ENCODE data around the gene IQSEC1. TPM values are rescaled to one million over a fixed set of nuclear protein-coding genes. Genes with fewer than 3 reads are reported as not detected.

Gene IQSEC1
- total and polyA plus RNA-seq, 2 of the 8 experiments (the other 6 are each of a cell fraction or from before 2014, with no cell fraction given) = 6.8 to 28.8 TPM

DNA sequence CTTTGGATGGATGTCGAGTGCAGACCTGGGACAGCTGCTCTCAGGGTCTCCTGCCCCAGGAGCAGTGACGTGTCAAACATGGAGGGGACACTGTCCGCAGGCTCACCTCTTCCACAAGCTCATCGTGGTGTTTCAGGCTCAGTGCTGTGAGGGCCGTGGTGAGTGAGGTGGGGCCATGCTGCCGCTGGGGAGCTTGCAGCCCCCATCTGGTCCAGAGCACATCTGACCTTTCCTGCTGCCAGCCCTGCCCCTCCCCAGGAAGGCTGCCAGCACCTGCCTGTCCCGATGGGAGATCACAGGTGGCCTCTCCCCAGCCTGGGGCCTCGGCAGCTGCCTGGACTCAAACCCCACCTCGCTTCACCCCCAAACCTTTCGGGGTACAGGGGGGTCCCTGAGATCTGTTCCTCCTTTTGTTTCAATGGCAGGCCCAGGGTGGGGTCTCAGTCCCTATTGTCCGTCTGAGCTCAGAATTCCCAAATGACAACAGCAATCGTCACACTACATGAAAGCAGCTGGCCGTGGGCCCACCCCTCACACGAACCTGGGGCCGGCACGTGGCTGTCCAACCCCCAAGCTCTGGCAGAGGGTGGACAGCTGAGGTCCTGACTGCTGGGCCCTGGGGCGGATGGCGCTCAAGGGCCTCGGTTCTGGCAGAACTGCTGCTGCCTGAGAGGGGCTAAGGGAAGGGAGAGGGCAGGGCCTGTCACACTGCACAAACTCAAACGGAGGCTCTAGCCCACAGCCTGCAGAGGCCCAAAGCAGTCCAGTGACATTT is 166.9 kb downstream of the IQSEC1 start:
- Histone ChIP-seq H3K56ac (replicated peaks; ENCODE audit: insufficient read length, low read depth, low read length) (no peak overlapping the region), H2BK15ac (ENCODE audit: low read length) (no peak overlapping the region), H2BK20ac (ENCODE audit: low read length) (no peak overlapping the region), H3K9me3 (ENCODE audit: insufficient read depth in 2 of 2, low read depth in 1 of 2, low read length in 1 of 2) (no peaks in the 10 kb centered on the region), H4K20me1 (replicated peaks in 1 of 2; ENCODE audit: control insufficient read depth in 1 of 2, insufficient read depth in 2 of 2, low read length in 2 of 2) (peaks cover 2 to 4% of the 10 kb centered on the region in 2 experiments), H4K5ac (ENCODE audit: insufficient read length, low read depth, low read length) (no peak overlapping the region), H2BK12ac (ENCODE audit: low read depth, low read length) (no peak overlapping the region), H3K23ac (ENCODE audit: insufficient read length) (no peak overlapping the region), H3K23me2 (ENCODE audit: low read depth, low read length) (peaks cover 1% of the 10 kb centered on the region; the same call in 1 of the 2 replicates), H2AK5ac (ENCODE audit: low read depth, low read length) (no peak overlapping the region), H2BK5ac (ENCODE audit: low read depth, low read length) (no peak overlapping the region), H3K27me3 (replicated peaks in 1 of 4; ENCODE audit: control insufficient read depth in 3 of 4, extremely low read depth in 1 of 4, insufficient read depth in 3 of 4, low read length in 3 of 4) (no peaks in the 10 kb centered on the region), H3K36me3 (ENCODE audit: control insufficient read depth in 2 of 4, insufficient read depth in 4 of 4, low read length in 3 of 4) (peaks cover 6 to 15% (median 11%) of the 10 kb centered on the region in 4 experiments; a peak in 5 of 8 replicates), H4K91ac (replicated peaks; ENCODE audit: insufficient read length, low read length) (no peak overlapping the region), H2BK120ac (replicated peaks; ENCODE audit: low read depth, low read length) (no peak overlapping the region), H3K4me2 (ENCODE audit: insufficient read depth in 1 of 2, low read depth in 2 of 2, low read length in 2 of 2) (no peak overlapping the region), H3K4ac (replicated peaks; ENCODE audit: insufficient read length, low read depth, low read length) (no peak overlapping the region), H3K4me3 (ENCODE audit: extremely low read depth in 1 of 4, insufficient read depth in 2 of 4, low read depth in 3 of 4, low read length in 4 of 4) (no peak overlapping the region), H3K27ac (ENCODE audit: low read depth, low read length) (no peak overlapping the region), H3K14ac (ENCODE audit: insufficient read length) (no peak overlapping the region), H3K79me1 (ENCODE audit: low read depth, low read length) (no peaks in the 10 kb centered on the region; the same call in 1 of the 2 replicates), H2AFZ (ENCODE audit: low read length) (no peak overlapping the region), H3K79me2 (ENCODE audit: control insufficient read depth in 1 of 2, insufficient read depth in 2 of 2, low read length in 2 of 2) (no peaks in the 10 kb centered on the region), H3K18ac (ENCODE audit: extremely low read depth, low read length) (no peak overlapping the region), H3K4me1 (replicated peaks in 1 of 4; ENCODE audit: control insufficient read depth in 3 of 4, insufficient read depth in 4 of 4, low read length in 3 of 4) (no peaks in the 10 kb centered on the region), H3K9ac (replicated peaks in 1 of 4; ENCODE audit: extremely low read depth in 1 of 4, low read depth in 3 of 4, low read length in 3 of 4) (no peak overlapping the region), H4K8ac (ENCODE audit: extremely low read depth, insufficient read depth, low read length) (no peak overlapping the region)
- no peak for FAIRE-seq
- WGBS, 2 experiments (ENCODE audit: extremely low coverage in 1 of 2, insufficient coverage in 1 of 2, insufficient read length in 1 of 2, insufficient replicate concordance in 2 of 2, low coverage in 1 of 2, low lambda C conversion rate in 2 of 2, missing lambda C conversion rate in 1 of 2) = 91% methylated on average over 18 of the region's 20 CpGs; no CpG with 5 or more reads in 1 of the 2 experiments
- DNase-seq (ENCODE audit: low read depth in 1 of 2, low spot score in 2 of 2) = no peak
- CTCF ChIA-PET (ENCODE audit: partially characterized antibody) = interaction anchor here (0.5 to 2.7 kb wide), 10 partner anchors 8 to 1705 kb away, joined by 3 to 15 read pairs (median 4); no protein-coding TSS in a partner anchor
- TF ChIP-seq TCF12 (IDR thresholded peaks at IDR 0.05; ENCODE audit: low read depth, low read length) (no peak), SRF (IDR thresholded peaks at IDR 0.05; ENCODE audit: low read depth, low read length) (no peak), SUZ12 (IDR thresholded peaks at IDR 0.05; ENCODE audit: low read length) (no peak), GTF2F1 (IDR thresholded peaks at IDR 0.05; ENCODE audit: borderline replicate concordance, low read depth, low read length) (no peak), HDAC6 (IDR thresholded peaks at IDR 0.05; ENCODE audit: low read depth, low read length) (no peak), YY1 (IDR thresholded peaks at IDR 0.05; ENCODE audit: low read depth, low read length) (no peak), CBX5 (IDR thresholded peaks at IDR 0.05; ENCODE audit: low read depth, low read length) (no peak), SP1 (IDR thresholded peaks at IDR 0.05; ENCODE audit: low read depth, low read length) (no peak), KDM4A (IDR thresholded peaks at IDR 0.05; ENCODE audit: low read depth, low read length, severe bottlenecking) (no peak), BRCA1 (IDR thresholded peaks at IDR 0.05; ENCODE audit: low read depth, low read length) (no peak)
- POLR2A ChIA-PET (ENCODE audit: partially characterized antibody) = interaction anchor here (1.2 to 2.0 kb wide), 2 partner anchors 11 to 67 kb away, joined by 4 read pairs; no protein-coding TSS in a partner anchor
